ENCODE results near the gene MAGEB6. TPM values are rescaled to one million over a fixed set of nuclear protein-coding genes. Genes with fewer than 3 reads are reported as not detected.
"Not testable (repeated sequence)": the region's sequence is repeated elsewhere in the genome, so short reads cannot be mapped to it uniquely, and the experiment has no call there.

Gene MAGEB6
- total RNA-seq: not detected

- intact Hi-C loops (cut with DNase I): no loop called here
- Histone ChIP-seq H3K9ac (ENCODE audit: low read depth in 2 of 2, low read length in 2 of 2) (no peak within 1 kb of the TSS), H3K4me3 (no peak within 1 kb of the TSS), H3K27me3 (no peaks in the 10 kb centered on the region), H3K4me1 (no peaks in the 10 kb centered on the region), H3K9me3 (no peaks in the 10 kb centered on the region), H3K36me3 (no peaks in the 10 kb centered on the region), H3K27ac (no peak within 1 kb of the TSS)
- TF ChIP-seq CTCF (IDR thresholded peaks at IDR 0.05): no peak
- DNase-seq: no peak
Observed at GRCh38 chrX:26192204-26192603, at the start of gene MAGEB6. Gene MAGEB6 (plus strand): TSS chrX:26192440. CDS start chrX:26193847, 1,407 bp downstream.

- Histone ChIP-seq H3K27me3 (no peaks in the 10 kb centered on the region), H3K27ac (no peak overlapping the region), H3K9ac (ENCODE audit: low read depth in 2 of 2, low read length in 2 of 2) (no peak overlapping the region), H3K4me1 (no peaks in the 10 kb centered on the region), H3K9me3 (no peaks in the 10 kb centered on the region), H3K4me3 (no peak overlapping the region), H3K36me3 (no peaks in the 10 kb centered on the region)
- no peak for TF ChIP-seq CTCF (IDR thresholded peaks at IDR 0.05)
- intact Hi-C loops (cut with DNase I): no loop called here
- no peak for DNase-seq
Observed at GRCh38 chrX:26146024-26146423, 46.2 kb upstream of the MAGEB6 start.

GRCh38 chrX:26160301-26160700 is 31.9 kb upstream of the MAGEB6 start, which contains the start of gene MAGEB6B:
Gene MAGEB6B (plus strand): TSS chrX:26160601. CDS start chrX:26160601, 0 bp downstream.
- no peak for TF ChIP-seq CTCF (IDR thresholded peaks at IDR 0.05)
- DNase-seq: no peak
- H3K9ac ChIP-seq (ENCODE audit: low read depth in 2 of 2, low read length in 2 of 2): no peak within 1 kb of the TSS
- H3K4me1 ChIP-seq: no peaks in the 10 kb centered on the region
- intact Hi-C loops (cut with DNase I): no loop called here
- no peaks in the 10 kb centered on the region for H3K9me3 ChIP-seq
- no peak within 1 kb of the TSS for H3K27ac ChIP-seq
- no peaks in the 10 kb centered on the region for H3K36me3 ChIP-seq
- H3K27me3 ChIP-seq: no peaks in the 10 kb centered on the region
- H3K4me3 ChIP-seq: no peak within 1 kb of the TSS

GRCh38 chrX:26203561-26203960 is 11.3 kb downstream of the MAGEB6 start:
- Histone ChIP-seq H3K27me3 (no peaks in the 10 kb centered on the region), H3K4me1 (no peaks in the 10 kb centered on the region), H3K27ac (no peak overlapping the region), H3K36me3 (no peaks in the 10 kb centered on the region), H3K4me3 (no peak overlapping the region), H3K9ac (ENCODE audit: low read depth in 2 of 2, low read length in 2 of 2) (no peak overlapping the region), H3K9me3 (no peaks in the 10 kb centered on the region)
- intact Hi-C loops (cut with DNase I): no loop called here
- TF ChIP-seq CTCF (IDR thresholded peaks at IDR 0.05): no peak
- DNase-seq: no peak

GRCh38 chrX:26204717-26205116 is 12.5 kb downstream of the MAGEB6 start:
- H3K36me3 ChIP-seq; H3K4me1 ChIP-seq; H3K9ac ChIP-seq (ENCODE audit: low read depth in 2 of 2, low read length in 2 of 2); H3K27ac ChIP-seq; intact Hi-C loops (cut with DNase I); DNase-seq; H3K4me3 ChIP-seq; H3K27me3 ChIP-seq; H3K9me3 ChIP-seq: not testable (repeated sequence)

GRCh38 chrX:26208012-26208411 is 15.8 kb downstream of the MAGEB6 start:
- Histone ChIP-seq H3K9me3 (no peaks in the 10 kb centered on the region), H3K27me3 (no peaks in the 10 kb centered on the region), H3K36me3 (no peaks in the 10 kb centered on the region), H3K27ac (no peak overlapping the region), H3K4me3 (no peak overlapping the region), H3K9ac (ENCODE audit: low read depth in 2 of 2, low read length in 2 of 2) (no peak overlapping the region), H3K4me1 (no peaks in the 10 kb centered on the region)
- intact Hi-C loops (cut with DNase I): no loop called here
- TF ChIP-seq CTCF (IDR thresholded peaks at IDR 0.05): no peak
- no peak for DNase-seq

Data from colonic mucosa (tissue), 4 donors.